IPS-18c (cell line): Measurements from ENCODE around the gene INTS13.
A peak's percentile ranks its signal among the peaks of the same experiment; 100 is the strongest.
"Not testable (repeated sequence)": the region's sequence is repeated elsewhere in the genome, so short reads cannot be mapped to it uniquely, and the experiment has no call there.

ENCODE experiments used
- H3K4me3 ChIP-seq: 2 replicates; pipeline ENCODE4 v1.7.0; 2013; ENCODE audit warnings: low read depth, mild to moderate bottlenecking, low read length, moderate library complexity; ENCODE audit not compliant: insufficient read depth
- H3K9me3 ChIP-seq: one replicate; pipeline ENCODE4 v1.6.1; 2013; ENCODE audit warnings: mild to moderate bottlenecking, low read length, moderate library complexity; ENCODE audit not compliant: control insufficient read depth, insufficient read depth

Gene INTS13

GRCh38 chr12:26937863-26938700 lies at the start of gene INTS13, which contains the start of gene FGFR1OP2:
TSS of gene INTS13 (minus strand) at chr12:26937981. CDS start at chr12:26936803, 1,178 bp downstream.
TSS of gene FGFR1OP2 (plus strand) at chr12:26938470. CDS start at chr12:26954159, 15,689 bp downstream.
- H3K4me3 ChIP-seq: peak within 1 kb of the TSS; percentile 85
- no peaks in the 10 kb centered on the region for H3K9me3 ChIP-seq

GRCh38 chr12:26982866-26983265 lies 45.1 kb upstream of the INTS13 start:
- Histone ChIP-seq H3K4me3 (no peak overlapping the region), H3K9me3 (no peaks in the 10 kb centered on the region)

- H3K4me3 ChIP-seq: no peak overlapping the region
- no peaks in the 10 kb centered on the region for H3K9me3 ChIP-seq
Observed at GRCh38 chr12:26979733-26980132, 42.0 kb upstream of the INTS13 start.

GRCh38 chr12:26978801-26979200 lies 41.0 kb upstream of the INTS13 start:
- H3K9me3 ChIP-seq: no peaks in the 10 kb centered on the region

GRCh38 chr12:26976687-26977086 lies 38.9 kb upstream of the INTS13 start:
- H3K4me3 ChIP-seq: no peak overlapping the region

More at GRCh38 chr12:26978801-26979200, 41.0 kb upstream of the INTS13 start:
- H3K4me3 ChIP-seq: no peak overlapping the region

GRCh38 chr12:26971963-26972362 lies 34.2 kb upstream of the INTS13 start:
- H3K9me3 ChIP-seq: no peaks in the 10 kb centered on the region

More at GRCh38 chr12:26976687-26977086, 38.9 kb upstream of the INTS13 start:
- no peaks in the 10 kb centered on the region for H3K9me3 ChIP-seq

GRCh38 chr12:26970136-26970535 lies 32.4 kb upstream of the INTS13 start:
- Histone ChIP-seq H3K9me3 (no peaks in the 10 kb centered on the region), H3K4me3 (no peak overlapping the region)

More at GRCh38 chr12:26971963-26972362, 34.2 kb upstream of the INTS13 start:
- H3K4me3 ChIP-seq: no peak overlapping the region

GRCh38 chr12:26966842-26967241 lies 29.1 kb upstream of the INTS13 start:
- no peak overlapping the region for H3K4me3 ChIP-seq
- no peaks in the 10 kb centered on the region for H3K9me3 ChIP-seq

GRCh38 chr12:26963413-26963812 lies 25.6 kb upstream of the INTS13 start:
- Histone ChIP-seq H3K9me3 (no peaks in the 10 kb centered on the region), H3K4me3 (no peak overlapping the region)

- H3K4me3 ChIP-seq: no peak overlapping the region
- no peaks in the 10 kb centered on the region for H3K9me3 ChIP-seq
Observed at GRCh38 chr12:26961803-26962202, 24.0 kb upstream of the INTS13 start.

- not testable (repeated sequence) for H3K4me3 ChIP-seq, H3K9me3 ChIP-seq
Observed at GRCh38 chr12:26961391-26961790, 23.6 kb upstream of the INTS13 start.

GRCh38 chr12:26954027-26954426 lies 16.2 kb upstream of the INTS13 start:
- H3K4me3 ChIP-seq: no peak overlapping the region
- no peaks in the 10 kb centered on the region for H3K9me3 ChIP-seq

GRCh38 chr12:26953447-26953846 lies 15.7 kb upstream of the INTS13 start:
- Histone ChIP-seq H3K9me3 (no peaks in the 10 kb centered on the region), H3K4me3 (no peak overlapping the region)

- Histone ChIP-seq H3K9me3 (no peaks in the 10 kb centered on the region), H3K4me3 (no peak overlapping the region)
Observed at GRCh38 chr12:26948309-26948708, 10.5 kb upstream of the INTS13 start.

GRCh38 chr12:26941215-26941594 lies 3.4 kb upstream of the INTS13 start:
- no peak overlapping the region for H3K4me3 ChIP-seq
- no peaks in the 10 kb centered on the region for H3K9me3 ChIP-seq

- H3K9me3 ChIP-seq: no peaks in the 10 kb centered on the region
- H3K4me3 ChIP-seq: no peak overlapping the region
Observed at GRCh38 chr12:26940516-26941214, 2.9 kb upstream of the INTS13 start.

GRCh38 chr12:26939953-26940352 lies 2.2 kb upstream of the INTS13 start:
- Histone ChIP-seq H3K9me3 (no peaks in the 10 kb centered on the region), H3K4me3 (no peak overlapping the region)

GRCh38 chr12:26939192-26939832 lies 1.5 kb upstream of the INTS13 start:
- Histone ChIP-seq H3K9me3 (no peaks in the 10 kb centered on the region), H3K4me3 (peak overlapping the region; percentile 85)
